Fibroblast of lung (primary cell): Measurements from ENCODE around the gene SKIC8.

Experiments used
- EZH2 ChIP-seq: IDR thresholded peaks from 2 replicates; pipeline ENCODE4 v1.5.1; 2012; ENCODE audit warnings: low read length, control low read depth, mild to moderate bottlenecking; ENCODE audit errors: missing control alignments
- TF ChIP-seq, protein P1 (sequence below), 2 donors: IDR thresholded peaks in 1 of 2; conservative IDR thresholded peaks in 1 of 2; 1 replicate in 1 of 2; 2 replicates in 1 of 2; pipeline ENCODE4 v1.5.1; 2011 to 2012; ENCODE audit warnings: low read length in 2 of 2, control low read depth in 1 of 2, inconsistent platforms in 1 of 2, low read depth in 1 of 2, mild to moderate bottlenecking in 1 of 2

DNA sequence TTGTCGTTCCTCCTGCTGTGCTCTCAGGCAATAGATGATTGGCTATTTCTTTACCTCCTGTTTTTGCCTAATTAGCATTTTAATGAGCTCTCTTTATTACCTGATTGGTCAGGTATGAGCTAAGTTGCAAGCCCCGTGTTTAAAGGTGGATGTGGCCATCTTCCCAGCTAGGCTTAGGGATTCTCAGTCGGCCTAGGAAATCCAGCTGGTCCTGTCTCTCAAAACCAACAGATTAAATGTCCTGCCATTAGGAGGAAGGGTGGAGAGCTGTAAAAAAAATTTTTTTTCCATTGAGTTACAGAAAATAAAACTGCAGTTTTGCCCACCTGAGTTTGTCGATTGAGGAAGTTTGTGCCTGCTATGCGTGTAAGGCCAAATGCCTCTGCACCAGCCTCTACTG, 59.6 kb downstream of the SKIC8 start:
- no peak for TF ChIP-seq EZH2
- TF ChIP-seq, protein P1, sequence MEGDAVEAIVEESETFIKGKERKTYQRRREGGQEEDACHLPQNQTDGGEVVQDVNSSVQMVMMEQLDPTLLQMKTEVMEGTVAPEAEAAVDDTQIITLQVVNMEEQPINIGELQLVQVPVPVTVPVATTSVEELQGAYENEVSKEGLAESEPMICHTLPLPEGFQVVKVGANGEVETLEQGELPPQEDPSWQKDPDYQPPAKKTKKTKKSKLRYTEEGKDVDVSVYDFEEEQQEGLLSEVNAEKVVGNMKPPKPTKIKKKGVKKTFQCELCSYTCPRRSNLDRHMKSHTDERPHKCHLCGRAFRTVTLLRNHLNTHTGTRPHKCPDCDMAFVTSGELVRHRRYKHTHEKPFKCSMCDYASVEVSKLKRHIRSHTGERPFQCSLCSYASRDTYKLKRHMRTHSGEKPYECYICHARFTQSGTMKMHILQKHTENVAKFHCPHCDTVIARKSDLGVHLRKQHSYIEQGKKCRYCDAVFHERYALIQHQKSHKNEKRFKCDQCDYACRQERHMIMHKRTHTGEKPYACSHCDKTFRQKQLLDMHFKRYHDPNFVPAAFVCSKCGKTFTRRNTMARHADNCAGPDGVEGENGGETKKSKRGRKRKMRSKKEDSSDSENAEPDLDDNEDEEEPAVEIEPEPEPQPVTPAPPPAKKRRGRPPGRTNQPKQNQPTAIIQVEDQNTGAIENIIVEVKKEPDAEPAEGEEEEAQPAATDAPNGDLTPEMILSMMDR (conservative IDR thresholded peaks at IDR 0.05 in 1 of 2, IDR thresholded peaks at IDR 0.05 in 1 of 2; ENCODE audit: low read depth in 1 of 2, low read length in 2 of 2) = no peak
